Fibroblast of lung (primary cell): Measurements from ENCODE around the gene C10orf90.

Source experiments
- CTCF ChIP-seq, 2 donors: IDR thresholded peaks in 1 of 2; conservative IDR thresholded peaks in 1 of 2; 1 replicate in 1 of 2; 2 replicates in 1 of 2; pipeline ENCODE4 v1.5.1; 2011 to 2012; ENCODE audit warnings: low read length in 2 of 2, control low read depth in 1 of 2, inconsistent platforms in 1 of 2, low read depth in 1 of 2, mild to moderate bottlenecking in 1 of 2
- EZH2 ChIP-seq: IDR thresholded peaks from 2 replicates; pipeline ENCODE4 v1.5.1; 2012; ENCODE audit warnings: low read length, control low read depth, mild to moderate bottlenecking; ENCODE audit errors: missing control alignments

- TF ChIP-seq CTCF (conservative IDR thresholded peaks at IDR 0.05 in 1 of 2, IDR thresholded peaks at IDR 0.05 in 1 of 2; ENCODE audit: low read depth in 1 of 2, low read length in 2 of 2) (no peak), EZH2 (no peak)
Measured at GRCh38 chr10:126597211-126597610, 73.3 kb downstream of the C10orf90 start.
